Measurements from ENCODE around the gene RNASE13. TPM values are rescaled to one million over a fixed set of nuclear protein-coding genes. Genes with fewer than 3 reads are reported as not detected.
A peak's percentile ranks its signal among the peaks of the same experiment; 100 is the strongest.

RNASE13 gene
- total RNA-seq, 2 experiments from 2014 or later: not detected

- Mint-ChIP-seq H3K27me3 (peaks cover 26% of the 10 kb centered on the region), H3K36me3 (no peaks in the 10 kb centered on the region), H3K4me1 (peaks cover 10% of the 10 kb centered on the region), H3K9me3 (no peaks in the 10 kb centered on the region), H3K4me3 (no peak overlapping the region), H3K27ac (no peak overlapping the region)
- no peak for DNase-seq
- ATAC-seq (ENCODE audit: low read depth): no peak
- POLR2A ChIA-PET: no interaction called here
Observed at GRCh38 chr14:21026988-21027315, 7.7 kb downstream of the RNASE13 start.

- no peak overlapping the region for H3K27ac Mint-ChIP-seq
- no peaks in the 10 kb centered on the region for H3K9me3 Mint-ChIP-seq
- peaks cover 10% of the 10 kb centered on the region for H3K4me1 Mint-ChIP-seq
- DNase-seq (no peak), ATAC-seq (ENCODE audit: low read depth) (no peak)
- peaks cover 26% of the 10 kb centered on the region for H3K27me3 Mint-ChIP-seq
- POLR2A ChIA-PET: no interaction called here
- peak overlapping the region; percentile 28 for H3K4me3 Mint-ChIP-seq
- H3K36me3 Mint-ChIP-seq: no peaks in the 10 kb centered on the region
Observed at GRCh38 chr14:21026274-21026987, 8.2 kb downstream of the RNASE13 start.

- POLR2A ChIA-PET: no interaction called here
- peaks cover 26% of the 10 kb centered on the region for H3K27me3 Mint-ChIP-seq
- no peak overlapping the region for H3K27ac Mint-ChIP-seq
- ATAC-seq (ENCODE audit: low read depth): no peak
- H3K4me3 Mint-ChIP-seq: peak overlapping the region; percentile 75
- H3K4me1 Mint-ChIP-seq: peaks cover 10% of the 10 kb centered on the region
- H3K9me3 Mint-ChIP-seq: no peaks in the 10 kb centered on the region
- no peak for DNase-seq
- no peaks in the 10 kb centered on the region for H3K36me3 Mint-ChIP-seq
Observed at GRCh38 chr14:21025371-21026273, 9.0 kb downstream of the RNASE13 start.

- ATAC-seq (ENCODE audit: low read depth) (peak; percentile 79), DNase-seq (peak; percentile 77)
- Mint-ChIP-seq H3K9me3 (no peaks in the 10 kb centered on the region), H3K4me1 (peaks cover 10% of the 10 kb centered on the region), H3K4me3 (peak within 1 kb of the TSS; percentile 81), H3K27me3 (peaks cover 26% of the 10 kb centered on the region), H3K36me3 (no peaks in the 10 kb centered on the region), H3K27ac (peak within 1 kb of the TSS; percentile 9)
- POLR2A ChIA-PET: no interaction called here
Observed at GRCh38 chr14:21024585-21025370, 9.8 kb downstream of the RNASE13 start, which contains the start of gene NDRG2. TSS of gene NDRG2 (minus strand) at chr14:21025061. CDS start at chr14:21023315, 1,746 bp downstream.

GRCh38 chr14:21023817-21024584 is 10.6 kb downstream of the RNASE13 start:
- Mint-ChIP-seq H3K36me3 (no peaks in the 10 kb centered on the region), H3K9me3 (no peaks in the 10 kb centered on the region), H3K4me1 (peaks cover 10% of the 10 kb centered on the region), H3K4me3 (peak overlapping the region; percentile 81), H3K27me3 (peaks cover 26% of the 10 kb centered on the region), H3K27ac (peak overlapping the region; percentile 9)
- no peak for ATAC-seq (ENCODE audit: low read depth)
- DNase-seq: no peak
- POLR2A ChIA-PET: no interaction called here

- no peaks in the 10 kb centered on the region for H3K9me3 Mint-ChIP-seq
- H3K27ac Mint-ChIP-seq: no peak overlapping the region
- peaks cover 26% of the 10 kb centered on the region for H3K27me3 Mint-ChIP-seq
- POLR2A ChIA-PET: no interaction called here
- H3K4me3 Mint-ChIP-seq: no peak overlapping the region
- H3K36me3 Mint-ChIP-seq: no peaks in the 10 kb centered on the region
- ATAC-seq (ENCODE audit: low read depth) (no peak), DNase-seq (no peak)
- H3K4me1 Mint-ChIP-seq: peaks cover 10% of the 10 kb centered on the region
Observed at GRCh38 chr14:21023174-21023573, 11.4 kb downstream of the RNASE13 start.

GRCh38 chr14:21022686-21023085 is 11.9 kb downstream of the RNASE13 start:
- no peaks in the 10 kb centered on the region for H3K36me3 Mint-ChIP-seq
- H3K27ac Mint-ChIP-seq: no peak overlapping the region
- DNase-seq (no peak), ATAC-seq (ENCODE audit: low read depth) (no peak)
- H3K4me1 Mint-ChIP-seq: peaks cover 10% of the 10 kb centered on the region
- H3K9me3 Mint-ChIP-seq: no peaks in the 10 kb centered on the region
- H3K4me3 Mint-ChIP-seq: peak overlapping the region; percentile 1
- peaks cover 26% of the 10 kb centered on the region for H3K27me3 Mint-ChIP-seq
- POLR2A ChIA-PET: interaction anchor here (0.7 kb wide), 1 partner anchor 57 kb away, joined by 6 read pairs; no protein-coding TSS in a partner anchor

- Mint-ChIP-seq H3K36me3 (no peaks in the 10 kb centered on the region), H3K27ac (no peak overlapping the region), H3K4me1 (peaks cover 10% of the 10 kb centered on the region), H3K9me3 (no peaks in the 10 kb centered on the region), H3K4me3 (no peak overlapping the region), H3K27me3 (peaks cover 22% of the 10 kb centered on the region)
- DNase-seq: no peak
- ATAC-seq (ENCODE audit: low read depth): no peak
- POLR2A ChIA-PET: interaction anchor here (1.0 kb wide), 1 partner anchor 50 kb away, joined by 4 read pairs; the partner anchor contains the start of gene ARHGEF40
Observed at GRCh38 chr14:21020977-21021545, 13.5 kb downstream of the RNASE13 start.

- Mint-ChIP-seq H3K4me1 (peaks cover 8% of the 10 kb centered on the region), H3K36me3 (no peaks in the 10 kb centered on the region), H3K9me3 (no peaks in the 10 kb centered on the region), H3K4me3 (no peak overlapping the region), H3K27me3 (peaks cover 18% of the 10 kb centered on the region), H3K27ac (no peak overlapping the region)
- ATAC-seq (ENCODE audit: low read depth) (no peak), DNase-seq (no peak)
- POLR2A ChIA-PET: no interaction called here
Observed at GRCh38 chr14:21019366-21019765, 15.2 kb downstream of the RNASE13 start.

- H3K36me3 Mint-ChIP-seq: no peaks in the 10 kb centered on the region
- H3K9me3 Mint-ChIP-seq: no peaks in the 10 kb centered on the region
- no peak overlapping the region for H3K27ac Mint-ChIP-seq
- no peak for ATAC-seq (ENCODE audit: low read depth)
- no peak for DNase-seq
- peaks cover 2% of the 10 kb centered on the region for H3K4me1 Mint-ChIP-seq
- peaks cover 16% of the 10 kb centered on the region for H3K27me3 Mint-ChIP-seq
- POLR2A ChIA-PET: no interaction called here
- H3K4me3 Mint-ChIP-seq: no peak overlapping the region
Observed at GRCh38 chr14:21018781-21019180, 15.8 kb downstream of the RNASE13 start.

GRCh38 chr14:21018286-21018685 is 16.3 kb downstream of the RNASE13 start:
- no peaks in the 10 kb centered on the region for H3K9me3 Mint-ChIP-seq
- no peaks in the 10 kb centered on the region for H3K36me3 Mint-ChIP-seq
- peaks cover 1% of the 10 kb centered on the region for H3K4me1 Mint-ChIP-seq
- H3K4me3 Mint-ChIP-seq: no peak overlapping the region
- peaks cover 12% of the 10 kb centered on the region for H3K27me3 Mint-ChIP-seq
- DNase-seq (no peak), ATAC-seq (ENCODE audit: low read depth) (no peak)
- H3K27ac Mint-ChIP-seq: no peak overlapping the region
- POLR2A ChIA-PET: no interaction called here

GRCh38 chr14:21017528-21018245 is 16.9 kb downstream of the RNASE13 start:
- POLR2A ChIA-PET: no interaction called here
- Mint-ChIP-seq H3K27me3 (peaks cover 14% of the 10 kb centered on the region), H3K4me1 (no peaks in the 10 kb centered on the region), H3K4me3 (no peak overlapping the region), H3K9me3 (no peaks in the 10 kb centered on the region), H3K36me3 (no peaks in the 10 kb centered on the region), H3K27ac (no peak overlapping the region)
- DNase-seq: no peak
- no peak for ATAC-seq (ENCODE audit: low read depth)

Measured in activated naive CD8-positive, alpha-beta T cell treated with anti-CD3 and anti-CD28 coated beads, Interleukin-2, amount 10 ng/mL, durations not matched to agents 7 days and 5 days (primary cell).